ENCODE data around the gene ROR1.

The ROR1 gene

DNA sequence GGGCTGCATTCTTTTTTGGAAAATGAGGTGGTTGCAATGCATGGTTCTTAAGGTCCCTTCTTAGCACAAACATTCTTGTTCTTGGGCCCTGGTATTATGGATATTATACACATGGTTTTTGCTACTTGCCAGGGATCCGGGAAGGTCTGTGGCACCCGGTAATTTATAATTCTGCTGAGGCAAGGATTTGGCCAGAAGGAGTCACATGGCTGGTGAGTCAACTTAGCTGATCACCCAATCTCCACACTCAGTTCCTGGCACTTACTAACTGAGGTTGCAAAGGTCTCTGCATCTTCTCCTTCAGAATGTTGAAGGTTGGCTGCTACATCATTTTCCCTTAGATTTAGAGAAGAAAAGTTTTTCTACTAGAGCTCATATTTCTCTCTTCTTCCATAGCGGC lies 112.5 kb downstream of the ROR1 start:
- DNase-seq = no peak

DNA sequence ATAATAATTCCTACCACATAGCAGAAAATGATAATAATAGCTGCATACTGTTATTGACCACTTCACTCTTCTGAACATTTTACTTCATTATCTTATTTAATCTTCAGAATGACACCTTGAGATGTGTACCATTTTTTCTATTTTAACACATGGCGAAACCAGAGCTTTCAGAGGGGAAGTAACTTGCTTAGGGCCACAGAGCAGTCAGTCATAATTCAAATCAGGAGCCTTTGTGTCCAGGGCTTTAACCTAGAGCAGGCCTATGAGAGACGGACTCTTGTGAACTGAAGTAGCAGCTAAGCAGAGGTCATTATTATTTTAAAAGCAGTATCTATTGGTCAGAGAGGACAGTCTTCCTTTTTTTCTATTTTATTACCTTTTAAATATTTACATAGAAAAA lies 114.0 kb downstream of the ROR1 start:
- no peak for DNase-seq

DNA sequence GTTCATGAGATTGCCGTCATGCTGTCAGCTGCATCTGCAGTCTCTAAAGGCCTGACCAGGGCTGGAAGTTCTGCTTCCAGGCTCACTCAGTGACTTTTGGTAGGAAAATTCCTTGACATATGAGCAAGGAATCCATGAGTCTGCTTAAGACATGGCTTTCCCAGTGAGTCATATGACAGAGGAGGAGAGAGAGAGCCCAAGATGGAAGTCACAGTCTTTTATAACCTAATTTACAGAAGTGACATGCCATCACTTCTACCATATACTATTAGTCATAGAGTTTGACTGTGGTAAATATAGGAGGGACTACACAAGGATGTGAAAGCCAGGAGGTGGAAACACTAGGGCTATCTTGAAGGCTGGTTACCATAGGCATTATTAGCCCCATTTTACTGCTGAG lies 115.2 kb downstream of the ROR1 start:
- DNase-seq = no peak

DNA sequence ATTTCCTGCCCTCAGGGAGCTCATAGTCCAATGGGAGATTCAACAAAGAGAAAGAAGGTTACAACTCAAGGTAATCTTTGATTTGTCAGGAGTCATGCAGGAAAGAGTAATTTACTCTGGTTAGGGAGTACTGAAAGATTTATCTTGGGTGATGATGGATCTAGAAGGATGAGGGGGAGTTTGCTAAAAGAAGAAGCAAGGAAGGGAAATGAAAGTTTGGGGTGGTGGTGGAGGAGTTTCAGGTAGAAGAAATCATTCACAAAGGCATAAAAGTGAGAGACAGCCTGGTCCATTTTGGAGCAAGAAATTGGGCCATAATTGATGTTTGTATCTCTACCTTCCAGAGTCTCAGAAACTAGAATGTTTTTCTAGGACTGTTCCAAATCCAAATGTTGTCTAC lies 116.7 kb downstream of the ROR1 start:
- DNase-seq = no peak

DNA sequence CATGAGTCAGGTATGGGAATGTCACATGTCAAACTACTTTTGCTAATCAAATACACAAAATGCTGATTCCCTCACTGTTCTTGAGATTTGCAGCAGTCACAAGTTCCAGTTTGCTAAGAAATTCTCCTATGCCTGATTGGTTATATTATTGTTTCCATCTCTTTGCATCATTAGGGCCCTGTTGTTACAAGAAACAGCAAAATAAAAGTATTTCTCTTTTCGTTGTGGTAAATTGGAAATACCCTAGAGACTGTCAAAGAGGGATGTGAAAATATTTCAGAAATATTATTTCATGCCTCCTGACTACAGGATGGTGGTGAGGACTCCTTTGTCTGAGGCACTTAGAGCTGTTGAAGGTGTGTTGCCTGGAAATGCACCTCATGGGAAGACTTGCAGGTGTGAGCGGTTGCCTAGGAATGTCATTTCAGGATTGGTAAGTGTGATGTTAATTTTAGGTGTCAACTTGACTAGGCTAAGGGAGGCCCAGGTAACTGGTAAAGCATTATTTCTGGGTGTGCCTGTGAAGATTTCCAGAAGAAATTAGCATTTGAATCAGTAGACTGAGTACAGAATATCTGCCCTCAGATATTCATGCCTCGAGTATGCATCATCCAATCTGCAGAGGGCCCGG lies 117.4 kb downstream of the ROR1 start:
- DNase-seq = no peak

DNA sequence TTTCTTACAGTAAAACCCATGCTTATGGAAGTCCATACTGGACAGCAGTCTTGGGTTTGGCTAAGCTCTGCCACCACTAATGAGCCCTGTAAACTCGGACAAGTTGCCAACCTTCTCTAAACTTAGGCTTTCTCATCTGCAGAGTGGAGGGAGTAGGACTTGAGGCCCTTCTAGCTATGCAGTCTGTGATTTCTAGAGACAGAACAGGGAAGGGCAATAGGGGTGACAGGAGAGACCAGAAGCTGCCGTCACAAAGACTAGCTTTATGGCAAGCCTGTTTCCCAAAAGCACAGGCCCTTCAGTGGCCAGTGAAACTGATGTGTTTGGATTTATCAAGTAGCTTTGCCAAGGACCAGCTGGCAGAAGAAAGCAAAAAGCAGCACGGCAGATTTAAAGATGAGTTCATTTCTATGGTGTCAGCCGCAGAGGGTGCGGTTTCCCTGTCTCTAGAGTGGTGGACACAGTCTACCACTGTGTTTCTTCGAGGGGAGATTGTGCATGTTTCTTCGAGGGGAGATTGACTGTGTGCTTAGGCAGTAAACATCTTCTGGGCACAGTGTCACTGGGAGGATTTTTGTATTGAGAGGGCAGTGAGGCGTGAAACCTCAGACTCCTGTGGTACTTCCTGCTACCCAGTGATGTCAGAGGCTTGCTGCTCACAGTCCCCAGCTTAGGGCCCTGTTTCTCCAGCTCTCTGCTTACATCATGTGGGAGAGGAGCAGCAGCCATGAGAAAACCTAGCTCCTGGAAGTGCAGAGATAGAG lies 119.0 kb downstream of the ROR1 start:
- no peak for DNase-seq

DNA sequence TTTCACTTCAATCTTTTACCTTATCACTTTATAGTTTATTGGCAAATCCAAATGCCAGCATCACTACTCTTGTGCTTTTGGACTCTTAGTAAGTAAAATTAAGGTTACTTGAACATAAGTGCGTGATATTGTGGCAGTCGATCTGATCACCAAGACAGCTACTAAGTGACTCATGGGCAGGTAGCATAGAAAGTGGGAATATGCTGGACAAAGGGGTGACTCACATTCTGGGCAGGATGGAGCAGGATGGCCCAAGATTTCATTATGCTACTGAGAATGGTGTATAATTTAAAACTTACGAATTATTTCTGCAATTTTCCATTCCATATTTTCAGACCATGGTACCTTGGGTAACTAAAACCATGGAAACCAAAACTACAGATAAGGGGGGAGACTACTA lies 120.2 kb downstream of the ROR1 start:
- DNase-seq = no peak

DNA sequence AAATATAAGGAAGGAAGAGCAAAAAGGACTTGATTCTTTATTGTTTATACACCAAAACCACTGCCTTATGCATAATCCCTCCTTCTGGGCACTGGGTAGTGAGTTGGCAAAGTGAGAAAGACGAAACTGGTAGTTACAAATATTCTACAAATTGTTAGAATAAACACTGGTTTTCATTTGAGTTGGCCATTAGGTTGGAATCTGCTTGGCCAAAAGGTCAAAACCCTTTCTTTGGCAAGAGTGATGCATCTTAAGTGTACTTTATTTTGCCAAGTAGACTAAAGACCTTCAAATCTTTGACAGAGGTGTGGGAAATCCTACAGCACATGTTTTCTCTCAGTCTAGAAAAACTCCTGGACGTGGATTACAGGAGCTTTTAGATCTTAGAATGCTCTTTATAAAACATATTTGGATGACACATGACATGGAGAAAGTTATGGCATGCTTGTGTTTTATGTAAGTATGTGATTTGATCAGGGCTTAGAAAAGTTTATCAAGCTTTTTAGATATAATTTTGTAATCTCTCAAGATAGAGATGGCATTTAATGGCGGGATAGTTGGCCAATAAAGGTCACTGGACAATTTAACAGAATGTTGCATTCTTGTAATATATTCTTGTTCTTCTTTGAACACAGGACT lies 120.9 kb downstream of the ROR1 start:
- DNase-seq = no peak

DNA sequence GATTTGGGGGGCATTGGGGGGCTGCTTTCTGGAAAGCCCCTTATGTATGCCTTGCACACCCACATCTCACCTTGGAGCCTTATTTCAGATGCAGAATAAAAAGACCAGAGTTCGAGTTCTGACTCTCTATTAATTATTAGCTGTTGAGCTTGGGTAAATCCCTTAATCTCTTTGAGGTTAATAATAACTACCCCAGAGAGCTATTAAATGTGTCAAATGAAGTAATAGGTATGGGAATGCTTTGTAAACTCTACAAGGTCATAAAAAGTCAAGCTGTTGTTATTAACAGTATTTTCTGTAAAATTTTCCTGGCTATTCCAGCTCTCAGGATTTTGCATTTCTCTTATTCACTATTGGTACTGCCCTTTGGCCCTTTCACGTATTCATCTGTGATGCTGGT lies 122.9 kb downstream of the ROR1 start:
- DNase-seq = no peak

DNA sequence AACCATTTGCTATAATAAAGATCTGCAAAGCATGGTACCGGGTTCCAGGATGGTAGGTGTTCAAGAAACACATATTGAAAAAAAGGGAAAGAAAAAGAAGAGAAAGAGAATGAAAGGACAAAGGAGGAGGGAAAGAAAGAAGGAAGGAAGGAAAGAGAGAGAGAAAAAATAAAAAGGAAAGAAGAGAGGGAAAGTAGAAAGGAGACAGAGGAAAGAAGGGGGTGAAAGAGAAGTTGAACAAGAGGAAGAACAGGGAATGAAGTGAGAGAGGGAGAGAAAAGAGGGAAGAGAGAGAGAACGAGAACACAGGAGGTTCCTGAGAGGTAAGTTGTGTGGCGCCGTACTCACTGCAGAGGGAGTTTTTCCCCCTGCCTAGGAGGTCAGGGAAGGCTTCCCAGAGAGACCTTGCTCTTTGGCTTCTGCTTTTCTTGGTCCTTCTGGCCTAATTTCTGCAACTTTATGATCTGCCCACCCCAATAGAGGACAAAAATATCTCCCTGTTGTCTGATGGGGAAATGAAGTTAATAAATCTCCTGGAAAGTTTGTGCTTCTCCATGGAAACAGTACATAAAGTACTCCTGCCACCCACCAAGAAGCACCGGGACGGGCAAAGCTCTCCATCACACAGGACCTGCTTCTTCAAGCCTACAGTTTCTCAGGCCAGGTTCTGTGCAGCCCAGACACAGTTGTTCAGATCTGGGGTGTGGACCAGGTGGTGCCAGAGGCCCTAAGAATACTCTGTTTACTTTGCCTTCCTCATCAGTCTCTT lies 124.8 kb downstream of the ROR1 start:
- DNase-seq = no peak

DNA sequence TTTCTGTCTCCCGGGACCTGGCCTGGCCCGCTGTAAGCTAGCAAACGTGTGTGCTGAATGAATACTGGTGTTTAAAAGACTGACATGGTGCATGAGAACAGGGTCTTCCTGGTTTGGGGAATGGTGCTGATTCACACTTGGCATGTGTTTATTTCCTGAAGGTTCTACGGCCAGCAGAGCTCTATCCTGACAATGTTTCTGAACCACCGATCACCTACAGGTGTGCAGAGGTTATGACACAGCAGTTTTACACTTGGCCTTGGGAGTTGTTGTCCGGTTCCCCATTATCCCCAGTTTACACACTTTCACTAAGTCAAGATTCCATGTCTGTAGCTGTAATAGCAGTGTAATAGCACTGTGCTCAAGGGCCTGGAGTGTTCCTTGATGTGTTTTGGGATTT lies 127.3 kb downstream of the ROR1 start:
- no peak for DNase-seq

DNA sequence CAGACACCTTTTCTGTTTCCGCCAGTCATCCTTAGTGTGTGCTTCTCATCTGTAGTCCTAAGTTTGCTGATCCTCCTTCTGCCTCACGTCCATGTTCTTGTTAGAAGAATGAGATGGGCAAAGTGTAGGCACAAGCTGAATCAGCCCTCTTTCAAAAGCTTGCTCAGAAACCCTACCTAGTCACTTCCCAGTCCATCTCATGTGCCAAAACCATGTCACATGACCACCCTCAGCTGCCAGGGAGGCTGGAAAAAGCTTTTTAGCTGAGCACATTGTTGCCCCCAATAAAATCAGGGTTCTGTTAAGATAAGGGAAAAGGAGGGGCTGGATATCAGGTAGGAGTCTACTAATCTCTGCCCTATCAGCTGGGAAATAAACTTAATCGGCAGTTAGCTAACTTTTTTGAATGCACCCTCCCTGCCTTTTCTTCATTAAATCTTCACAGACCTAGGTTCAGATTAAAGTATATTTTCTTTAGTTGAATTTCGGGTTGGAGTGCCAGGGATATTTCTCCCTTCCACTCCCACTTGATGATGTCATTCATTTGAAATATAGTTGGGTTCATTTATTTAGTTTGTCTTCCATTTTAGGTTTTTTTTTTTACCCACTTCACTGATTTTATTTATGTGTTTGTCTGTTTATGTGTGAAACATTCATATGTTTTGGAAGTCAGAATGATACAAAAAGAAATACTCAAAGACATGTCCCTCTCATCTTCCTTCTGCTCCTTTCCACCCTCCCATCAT lies 129.2 kb downstream of the ROR1 start:
- DNase-seq = no peak

DNA sequence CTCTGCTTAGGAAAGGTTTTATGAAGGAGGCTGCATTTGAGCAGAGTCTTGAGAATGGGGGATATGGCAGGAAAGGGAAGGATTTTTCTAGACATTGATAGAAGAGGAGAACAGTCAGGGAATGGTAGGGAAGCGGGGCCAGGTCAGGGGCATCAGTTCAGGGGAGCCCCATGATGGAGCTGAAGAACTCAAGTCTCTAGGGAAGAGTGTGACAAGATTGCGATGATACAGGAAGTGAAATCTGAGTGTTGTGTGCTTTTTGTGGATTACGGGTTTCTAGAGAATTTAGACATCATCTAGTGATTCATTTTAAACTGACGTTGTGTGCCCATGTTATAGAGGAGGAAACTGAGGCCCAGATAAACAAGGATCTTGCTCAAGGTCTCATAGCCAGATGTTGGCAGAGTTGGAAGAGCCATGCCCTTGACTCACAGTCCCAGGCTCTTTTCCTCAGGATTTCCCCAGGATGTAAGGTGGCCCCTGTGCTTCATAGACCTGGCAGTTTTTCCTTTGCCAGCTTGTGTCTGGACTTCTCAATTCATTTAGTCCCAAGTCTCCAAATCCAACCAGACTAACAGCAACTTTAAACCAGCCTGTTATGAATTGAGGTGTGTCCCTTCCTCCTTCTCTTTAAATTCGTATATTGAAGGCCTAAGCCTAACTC lies 130.3 kb downstream of the ROR1 start:
- DNase-seq = no peak

DNA sequence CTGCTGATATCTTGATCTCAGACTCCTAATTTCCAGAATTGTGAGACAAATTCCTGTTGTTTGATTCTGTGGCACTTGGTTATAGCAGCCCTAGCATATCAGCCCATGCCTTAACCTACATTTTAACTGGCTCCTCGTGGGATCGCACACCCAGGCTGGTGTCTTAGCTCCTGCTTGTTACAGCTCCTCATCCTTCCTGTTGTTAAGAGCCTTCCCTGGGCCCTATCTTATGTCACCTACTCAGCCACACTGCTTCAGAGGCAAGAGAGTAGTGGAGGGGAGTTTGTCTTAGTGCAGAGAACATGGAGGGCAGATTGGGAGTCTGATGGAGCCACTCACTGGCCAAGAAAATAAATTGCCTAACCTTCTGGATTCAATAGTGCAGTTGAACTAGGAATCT lies 131.0 kb downstream of the ROR1 start:
- no peak for DNase-seq

DNA sequence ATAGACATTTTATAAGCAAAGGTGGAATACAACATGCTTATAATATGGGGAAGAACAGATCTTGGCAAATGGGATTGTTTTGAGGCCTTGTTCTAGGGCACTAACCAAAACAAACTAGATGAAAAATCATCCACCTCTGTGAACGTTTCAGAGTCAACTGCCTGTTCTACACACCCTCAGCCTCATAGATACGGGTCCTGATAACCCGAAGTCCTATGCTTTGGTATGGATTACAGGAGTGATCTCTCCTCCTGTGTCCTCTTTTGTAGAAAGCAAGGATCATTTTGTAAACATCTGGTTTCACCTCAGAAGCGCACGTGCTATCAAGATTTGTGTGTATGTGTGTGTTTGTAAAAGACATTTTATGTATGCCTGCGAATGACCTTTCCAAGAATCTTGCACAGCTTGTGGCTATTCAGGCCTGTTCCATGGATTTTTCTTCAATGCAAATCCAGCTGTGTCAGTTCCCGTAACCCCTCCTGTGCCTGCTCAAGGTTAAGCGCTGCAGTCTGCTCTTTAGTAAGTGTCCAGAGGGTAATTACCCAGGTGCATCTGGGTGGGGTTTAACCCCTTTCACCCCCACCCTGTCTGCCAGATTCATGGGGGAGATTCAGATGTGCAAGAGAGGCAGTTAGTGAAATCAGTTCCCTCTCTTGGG lies 132.4 kb downstream of the ROR1 start:
- no peak for DNase-seq

DNA sequence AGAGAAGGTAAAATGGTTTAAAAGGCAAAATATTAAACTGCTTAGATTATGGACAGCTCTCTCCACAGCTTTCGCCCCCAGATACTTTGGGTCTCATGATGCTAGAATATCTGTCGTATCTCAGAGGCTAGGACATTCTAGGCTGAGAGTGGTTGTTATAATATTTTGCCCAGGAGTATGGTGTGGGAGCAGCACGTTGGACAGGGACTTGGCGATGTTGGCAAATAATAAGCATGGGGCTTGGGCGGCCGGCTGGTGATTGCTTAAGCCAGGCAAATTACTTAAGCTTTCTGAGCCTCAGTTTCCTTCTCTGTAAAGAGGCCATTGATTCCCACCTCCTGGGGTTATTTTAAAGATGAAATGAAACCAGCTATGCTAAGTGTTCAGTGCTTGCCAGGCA lies 133.2 kb downstream of the ROR1 start:
- no peak for DNase-seq

DNA sequence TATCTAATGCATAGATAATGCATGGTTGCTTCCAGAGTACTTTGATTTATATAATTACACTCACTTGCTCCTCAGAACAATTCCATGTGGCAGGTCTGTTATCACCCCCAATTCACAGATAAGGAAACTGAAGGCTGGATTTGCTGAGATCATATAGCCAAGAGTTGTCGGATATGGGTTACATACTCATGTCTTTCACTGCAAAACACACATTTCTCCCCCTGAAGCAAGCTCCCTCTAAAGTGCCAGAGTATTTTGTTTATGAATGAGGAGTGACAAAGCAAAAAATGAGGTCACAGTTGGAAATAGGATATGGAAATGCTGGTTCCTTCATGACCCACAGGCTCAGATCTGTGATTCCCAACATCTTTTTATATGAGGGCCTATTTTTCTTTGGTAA lies 134.2 kb downstream of the ROR1 start:
- DNase-seq = no peak

DNA sequence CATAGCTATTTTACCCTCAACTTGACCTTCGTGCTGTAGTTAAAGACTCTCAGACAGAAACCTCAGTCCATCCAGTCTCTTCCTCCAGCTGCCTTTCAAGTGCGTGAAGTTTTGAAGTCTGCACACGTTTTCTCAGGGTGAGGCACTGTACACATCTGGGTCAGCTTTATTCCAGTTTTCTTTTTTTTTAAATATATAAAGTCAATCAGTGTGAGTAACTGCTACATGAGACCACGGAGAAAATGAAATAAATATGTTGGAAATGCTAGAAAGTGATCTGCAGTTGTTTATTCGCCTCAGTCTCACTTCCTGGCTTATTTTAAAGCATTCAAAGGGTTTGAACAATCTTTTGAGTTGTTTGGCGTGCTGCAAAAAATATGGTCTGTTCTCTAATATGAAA lies 135.7 kb downstream of the ROR1 start:
- DNase-seq = no peak

DNA sequence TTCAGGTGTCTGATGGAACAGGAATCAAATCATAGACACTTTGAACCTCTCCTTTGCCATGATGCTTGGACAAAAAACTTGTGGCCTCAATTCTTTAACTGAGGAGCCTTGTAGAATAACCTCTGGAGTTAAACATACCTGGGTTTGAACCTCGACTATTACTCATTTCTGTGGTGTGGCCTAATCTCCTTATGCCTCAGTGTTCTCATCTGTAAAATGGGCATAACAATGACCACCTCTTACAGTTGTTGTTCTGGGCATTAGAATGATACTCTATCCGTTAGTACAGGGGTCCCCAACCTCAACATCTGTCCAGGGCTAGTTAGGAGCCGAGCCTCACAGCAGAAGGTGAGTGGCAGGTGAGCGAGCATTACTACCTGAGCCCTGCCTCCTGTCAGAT lies 137.2 kb downstream of the ROR1 start:
- DNase-seq = no peak

DNA sequence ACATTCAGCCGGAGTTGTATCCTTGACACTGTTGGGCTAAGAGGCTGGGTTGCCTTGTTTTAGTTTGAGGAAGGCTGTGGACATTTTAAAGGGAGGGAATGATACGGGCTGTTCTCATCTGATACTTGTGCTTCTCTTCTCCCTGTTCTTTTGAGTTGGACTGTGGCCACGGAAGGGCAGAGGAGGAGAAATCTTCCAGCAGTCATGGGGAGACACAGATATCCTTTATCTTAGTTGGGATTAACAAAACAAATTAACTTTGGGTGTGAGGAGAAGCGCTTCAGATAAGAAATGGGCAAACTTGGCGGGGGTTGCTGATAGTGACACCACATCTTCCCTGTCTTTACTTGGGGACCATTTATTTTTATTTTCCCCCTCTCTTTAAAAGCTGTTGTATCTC lies 138.8 kb downstream of the ROR1 start:
- no peak for DNase-seq

DNA sequence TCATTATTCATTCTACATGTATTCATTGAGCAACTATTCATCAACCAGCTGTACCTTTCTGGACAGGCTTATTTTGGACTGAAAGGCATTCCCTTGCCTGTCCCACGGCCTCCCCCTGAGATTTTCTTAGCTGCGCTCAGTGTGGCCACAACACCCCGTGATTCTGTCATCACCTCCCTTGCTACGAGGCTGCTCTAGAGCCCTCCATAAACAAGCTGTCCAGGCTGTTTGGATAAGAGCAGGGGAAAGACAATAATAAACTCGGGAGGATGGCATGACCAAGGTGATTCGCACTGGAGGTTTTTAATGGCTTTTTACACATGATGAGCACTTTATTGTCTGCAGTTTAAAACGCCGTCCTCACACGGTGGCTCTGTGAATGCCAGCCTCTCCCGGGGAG lies 139.7 kb downstream of the ROR1 start:
- no peak for DNase-seq

DNA sequence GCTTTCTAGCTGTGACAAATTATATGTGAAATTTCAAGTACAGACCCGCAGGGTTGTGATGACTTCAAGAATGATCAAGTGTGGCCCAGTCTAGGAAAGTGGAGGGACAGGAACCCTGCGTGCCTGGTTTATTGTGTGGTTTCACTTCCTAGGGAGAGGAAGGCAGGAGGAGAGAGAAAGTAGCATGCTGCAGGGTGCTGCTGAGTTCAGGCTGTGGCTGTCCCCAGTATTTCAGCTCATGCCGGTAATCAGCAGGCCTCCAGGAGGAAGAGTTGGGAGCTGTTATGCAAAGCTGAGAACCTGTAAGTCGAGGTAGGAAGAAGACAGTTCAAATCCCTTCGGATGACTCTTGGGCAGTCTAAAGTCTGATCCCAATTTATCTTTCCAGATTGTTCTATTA lies 140.4 kb downstream of the ROR1 start:
- DNase-seq = no peak

Data from NCI-H1930 (cell line).